DOHH2 (cell line): ENCODE data around the gene PZP.
"Not testable (repeated sequence)": the region's sequence is repeated elsewhere in the genome, so short reads cannot be mapped to it uniquely, and the experiment has no call there.

Experiments
- CTCF ChIP-seq: fragments of 200-600 bp; sonication (generic); IDR thresholded peaks from one replicate; pipeline ENCODE4 v1.5.1; 2014; ENCODE audit warnings: antibody characterized with exemption, mild to moderate bottlenecking, low read depth, low read length; ENCODE audit not compliant: poor library complexity, severe bottlenecking
- EZH2phosphoT487 ChIP-seq: fragments of 200-600 bp; sonication (generic); IDR thresholded peaks from 2 replicates; pipeline ENCODE4 v1.6.1; 2017; ENCODE audit warnings: borderline replicate concordance, mild to moderate bottlenecking, antibody characterized with exemption, low read length, moderate library complexity, mixed read lengths

- not testable (repeated sequence) for TF ChIP-seq CTCF, EZH2phosphoT487
Observed at GRCh38 chr12:9139588-9140290, 68.5 kb downstream of the PZP start.
